Measurements from ENCODE around the gene PSEN1.

PSEN1 gene

DNA sequence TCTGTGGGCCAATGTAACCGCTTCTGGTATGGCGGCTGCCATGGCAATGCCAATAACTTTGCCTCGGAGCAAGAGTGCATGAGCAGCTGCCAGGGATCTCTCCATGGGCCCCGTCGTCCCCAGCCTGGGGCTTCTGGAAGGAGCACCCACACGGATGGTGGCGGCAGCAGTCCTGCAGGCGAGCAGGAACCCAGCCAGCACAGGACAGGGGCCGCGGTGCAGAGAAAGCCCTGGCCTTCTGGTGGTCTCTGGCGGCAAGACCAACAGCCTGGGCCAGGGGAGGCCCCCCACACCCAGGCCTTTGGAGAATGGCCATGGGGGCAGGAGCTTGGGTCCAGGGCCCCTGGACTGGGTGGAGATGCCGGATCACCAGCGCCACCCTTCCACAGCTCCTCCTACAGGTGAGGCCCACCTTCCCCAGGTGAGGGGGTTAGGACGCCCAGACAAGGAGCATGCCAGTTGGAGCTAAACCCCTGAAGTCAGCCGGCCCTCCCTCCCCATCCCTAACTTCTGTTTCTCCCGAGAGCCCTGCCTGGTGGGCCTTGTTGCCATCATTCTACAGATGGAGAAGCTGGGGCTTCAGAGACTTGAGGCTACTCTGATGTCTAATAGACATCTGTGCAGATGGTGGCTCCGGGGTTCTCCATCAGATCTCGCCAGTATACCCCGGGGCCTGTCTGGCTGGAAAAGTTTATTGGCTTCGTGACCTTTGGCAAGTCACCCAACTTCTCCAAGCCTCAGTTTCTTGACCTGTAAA is 126.3 kb downstream of the PSEN1 start:
- Histone ChIP-seq H2BK12ac (ENCODE audit: low read length) (no peak overlapping the region), H3K36me3 (ENCODE audit: control insufficient read depth in 1 of 2, insufficient read depth in 2 of 2, low read length in 2 of 2) (no peaks in the 10 kb centered on the region), H3K9me3 (ENCODE audit: insufficient read depth, low read depth, low read length) (no peaks in the 10 kb centered on the region), H3K14ac (ENCODE audit: low read length) (no peak overlapping the region), H4K12ac (ENCODE audit: low read depth, low read length) (no peak overlapping the region), H3K27ac (ENCODE audit: low read depth, low read length) (no peak overlapping the region), H3K27me3 (ENCODE audit: insufficient read depth, low read length) (no peaks in the 10 kb centered on the region), H4K8ac (ENCODE audit: low read depth, low read length) (no peak overlapping the region), H3K4me3 (ENCODE audit: low read depth, low read length) (no peak overlapping the region), H2AFZ (ENCODE audit: insufficient read depth, low read length, poor library complexity) (no peak overlapping the region), H3K79me2 (ENCODE audit: control insufficient read depth, insufficient read depth, low read length, poor library complexity) (no peaks in the 10 kb centered on the region), H3K79me1 (ENCODE audit: low read length) (no peaks in the 10 kb centered on the region), H3K23ac (ENCODE audit: low read length) (no peak overlapping the region), H3K4me2 (ENCODE audit: low read length) (no peak overlapping the region), H3K9ac (ENCODE audit: low read length) (no peak overlapping the region), H3K4me1 (ENCODE audit: control insufficient read depth in 1 of 2, insufficient read depth in 2 of 2, low read length in 2 of 2) (no peaks in the 10 kb centered on the region), H3K4ac (ENCODE audit: low read depth, low read length) (no peak overlapping the region), H2BK5ac (ENCODE audit: low read depth, low read length, poor library complexity) (no peak overlapping the region), H2BK120ac (ENCODE audit: insufficient read depth, low read length, poor library complexity) (no peak overlapping the region), H4K91ac (ENCODE audit: low read depth, low read length) (no peak overlapping the region), H2AK5ac (ENCODE audit: low read length) (no peak overlapping the region), H3K18ac (ENCODE audit: low read length) (no peak overlapping the region)
- no peak for DNase-seq
- no CpG with 5 or more reads among the region's 20 CpGs for WGBS (ENCODE audit: extremely low coverage, insufficient coverage, insufficient read length)

DNA sequence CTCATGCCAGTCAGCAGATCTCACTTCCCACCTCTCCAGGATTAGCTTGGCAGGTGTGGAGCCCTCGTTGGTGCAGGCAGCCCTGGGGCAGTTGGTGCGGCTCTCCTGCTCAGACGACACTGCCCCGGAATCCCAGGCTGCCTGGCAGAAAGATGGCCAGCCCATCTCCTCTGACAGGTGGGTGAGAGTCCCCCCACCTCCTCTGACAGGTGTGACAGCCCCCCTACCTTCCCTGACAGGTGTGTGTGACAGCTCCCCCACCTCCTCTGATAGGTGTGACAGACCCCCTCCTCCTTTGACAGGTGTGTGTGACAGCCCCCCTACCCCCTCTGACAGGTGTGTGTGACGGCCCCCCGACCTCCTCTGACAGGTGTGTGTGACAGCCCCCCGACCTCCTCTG is 127.3 kb downstream of the PSEN1 start:
- H3K36me3 ChIP-seq (ENCODE audit: control insufficient read depth in 1 of 2, insufficient read depth in 2 of 2, low read length in 2 of 2), result no peaks in the 10 kb centered on the region
- H3K4me3 ChIP-seq (ENCODE audit: low read depth, low read length), result no peak overlapping the region
- H3K79me1 ChIP-seq (ENCODE audit: low read length), result no peaks in the 10 kb centered on the region
- no peak overlapping the region for H2BK5ac ChIP-seq (ENCODE audit: low read depth, low read length, poor library complexity)
- no peak overlapping the region for H3K27ac ChIP-seq (ENCODE audit: low read depth, low read length)
- H3K4me2 ChIP-seq (ENCODE audit: low read length), result no peak overlapping the region
- no peak for DNase-seq
- no peaks in the 10 kb centered on the region for H3K79me2 ChIP-seq (ENCODE audit: control insufficient read depth, insufficient read depth, low read length, poor library complexity)
- no peaks in the 10 kb centered on the region for H3K4me1 ChIP-seq (ENCODE audit: control insufficient read depth in 1 of 2, insufficient read depth in 2 of 2, low read length in 2 of 2)
- no peak overlapping the region for H3K18ac ChIP-seq (ENCODE audit: low read length)
- H3K9ac ChIP-seq (ENCODE audit: low read length), result no peak overlapping the region
- H2BK120ac ChIP-seq (ENCODE audit: insufficient read depth, low read length, poor library complexity), result no peak overlapping the region
- WGBS (ENCODE audit: extremely low coverage, insufficient coverage, insufficient read length), result no CpG with 5 or more reads among the region's 7 CpGs
- no peak overlapping the region for H3K14ac ChIP-seq (ENCODE audit: low read length)
- no peak overlapping the region for H2BK12ac ChIP-seq (ENCODE audit: low read length)
- H3K27me3 ChIP-seq (ENCODE audit: insufficient read depth, low read length), result no peaks in the 10 kb centered on the region
- no peak overlapping the region for H3K4ac ChIP-seq (ENCODE audit: low read depth, low read length)
- H4K91ac ChIP-seq (ENCODE audit: low read depth, low read length), result no peak overlapping the region
- no peak overlapping the region for H4K8ac ChIP-seq (ENCODE audit: low read depth, low read length)
- no peaks in the 10 kb centered on the region for H3K9me3 ChIP-seq (ENCODE audit: insufficient read depth, low read depth, low read length)
- H4K12ac ChIP-seq (ENCODE audit: low read depth, low read length), result no peak overlapping the region
- H2AFZ ChIP-seq (ENCODE audit: insufficient read depth, low read length, poor library complexity), result no peak overlapping the region
- no peak overlapping the region for H2AK5ac ChIP-seq (ENCODE audit: low read length)
- H3K23ac ChIP-seq (ENCODE audit: low read length), result no peak overlapping the region

DNA sequence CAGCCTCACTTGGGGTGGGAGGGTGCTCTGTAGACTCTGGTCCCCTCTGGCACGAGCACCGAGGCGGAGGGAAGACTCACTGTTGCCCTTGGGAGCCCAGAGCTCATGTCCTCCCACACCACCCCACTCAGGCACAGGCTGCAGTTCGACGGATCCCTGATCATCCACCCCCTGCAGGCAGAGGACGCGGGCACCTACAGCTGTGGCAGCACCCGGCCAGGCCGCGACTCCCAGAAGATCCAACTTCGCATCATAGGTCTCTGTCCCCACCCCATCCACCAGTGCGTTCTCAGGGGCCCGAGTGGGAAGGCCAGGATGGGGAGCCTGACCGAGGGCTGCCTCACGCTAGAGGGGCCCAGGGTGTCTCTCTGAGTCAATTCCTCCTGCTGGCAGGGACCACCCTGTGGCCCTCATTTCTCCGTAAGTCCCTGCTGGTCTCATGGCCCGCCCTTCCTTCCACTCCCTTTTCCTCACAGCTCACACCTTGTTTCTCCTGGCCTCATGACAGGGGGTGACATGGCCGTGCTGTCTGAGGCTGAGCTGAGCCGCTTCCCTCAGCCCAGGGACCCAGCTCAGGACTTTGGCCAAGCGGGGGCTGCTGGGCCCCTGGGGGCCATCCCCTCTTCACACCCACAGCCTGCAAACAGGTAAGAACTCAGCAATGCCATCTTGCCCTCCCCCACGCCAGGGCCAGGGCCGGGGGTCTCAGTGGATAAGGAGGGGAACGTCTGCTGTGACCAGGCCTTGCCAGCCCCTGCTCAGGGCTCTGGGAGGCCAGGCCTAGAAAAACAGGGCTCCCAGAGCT is 128.0 kb downstream of the PSEN1 start:
- no peak overlapping the region for H3K4ac ChIP-seq (ENCODE audit: low read depth, low read length)
- no peaks in the 10 kb centered on the region for H3K36me3 ChIP-seq (ENCODE audit: control insufficient read depth in 1 of 2, insufficient read depth in 2 of 2, low read length in 2 of 2)
- no peak overlapping the region for H4K8ac ChIP-seq (ENCODE audit: low read depth, low read length)
- no peak overlapping the region for H3K14ac ChIP-seq (ENCODE audit: low read length)
- no CpG with 5 or more reads among the region's 23 CpGs for WGBS (ENCODE audit: extremely low coverage, insufficient coverage, insufficient read length)
- no peak overlapping the region for H4K91ac ChIP-seq (ENCODE audit: low read depth, low read length)
- H2BK5ac ChIP-seq (ENCODE audit: low read depth, low read length, poor library complexity), result no peak overlapping the region
- no peak overlapping the region for H3K4me3 ChIP-seq (ENCODE audit: low read depth, low read length)
- H3K4me1 ChIP-seq (ENCODE audit: control insufficient read depth in 1 of 2, insufficient read depth in 2 of 2, low read length in 2 of 2), result no peaks in the 10 kb centered on the region
- H3K23ac ChIP-seq (ENCODE audit: low read length), result no peak overlapping the region
- DNase-seq, result no peak
- no peaks in the 10 kb centered on the region for H3K9me3 ChIP-seq (ENCODE audit: insufficient read depth, low read depth, low read length)
- no peaks in the 10 kb centered on the region for H3K79me1 ChIP-seq (ENCODE audit: low read length)
- no peak overlapping the region for H3K4me2 ChIP-seq (ENCODE audit: low read length)
- H3K18ac ChIP-seq (ENCODE audit: low read length), result no peak overlapping the region
- H2AK5ac ChIP-seq (ENCODE audit: low read length), result no peak overlapping the region
- no peak overlapping the region for H2BK12ac ChIP-seq (ENCODE audit: low read length)
- H2AFZ ChIP-seq (ENCODE audit: insufficient read depth, low read length, poor library complexity), result no peak overlapping the region
- H3K27ac ChIP-seq (ENCODE audit: low read depth, low read length), result no peak overlapping the region
- H3K79me2 ChIP-seq (ENCODE audit: control insufficient read depth, insufficient read depth, low read length, poor library complexity), result no peaks in the 10 kb centered on the region
- no peaks in the 10 kb centered on the region for H3K27me3 ChIP-seq (ENCODE audit: insufficient read depth, low read length)
- H2BK120ac ChIP-seq (ENCODE audit: insufficient read depth, low read length, poor library complexity), result no peak overlapping the region
- no peak overlapping the region for H4K12ac ChIP-seq (ENCODE audit: low read depth, low read length)
- no peak overlapping the region for H3K9ac ChIP-seq (ENCODE audit: low read length)

DNA sequence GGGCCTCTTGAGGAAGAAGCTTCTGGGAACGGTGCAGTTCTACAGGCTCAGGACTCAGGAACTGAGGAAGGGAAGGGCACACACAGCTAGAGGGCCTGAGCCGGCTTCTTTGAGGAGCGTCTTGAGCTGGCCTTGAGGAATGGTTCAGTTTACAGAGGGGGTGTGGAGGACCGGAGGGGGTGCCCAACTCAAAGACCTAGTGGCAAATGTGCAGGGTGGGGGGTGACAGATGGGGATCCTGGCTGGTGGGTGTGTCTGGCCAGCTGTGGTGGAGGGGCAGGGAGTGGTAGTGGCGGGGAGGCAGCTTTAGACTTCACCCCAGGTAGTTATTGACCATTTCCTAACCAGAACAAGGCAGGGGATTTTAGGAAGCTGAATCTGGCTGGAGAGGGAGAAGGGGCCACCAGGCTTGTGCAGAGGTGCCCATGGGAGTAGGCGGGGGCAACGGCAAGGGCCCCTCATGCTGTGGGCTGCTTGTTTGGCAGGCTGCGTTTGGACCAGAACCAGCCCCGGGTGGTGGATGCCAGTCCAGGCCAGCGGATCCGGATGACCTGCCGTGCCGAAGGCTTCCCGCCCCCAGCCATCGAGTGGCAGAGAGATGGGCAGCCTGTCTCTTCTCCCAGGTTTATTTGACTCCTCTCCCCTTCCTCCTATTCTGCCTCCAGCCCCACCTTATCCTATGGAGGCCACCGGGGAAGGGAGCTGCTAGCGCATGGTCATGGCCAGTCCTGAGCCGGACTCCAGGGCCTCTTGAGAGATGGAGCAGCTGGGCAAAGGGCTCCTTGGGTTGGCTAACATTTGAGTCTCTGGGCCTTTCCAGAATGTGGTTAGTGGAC is 128.8 kb downstream of the PSEN1 start:
- no peak overlapping the region for H3K23ac ChIP-seq (ENCODE audit: low read length)
- no peaks in the 10 kb centered on the region for H3K27me3 ChIP-seq (ENCODE audit: insufficient read depth, low read length)
- no peak overlapping the region for H2BK12ac ChIP-seq (ENCODE audit: low read length)
- H3K4ac ChIP-seq (ENCODE audit: low read depth, low read length), result no peak overlapping the region
- no CpG with 5 or more reads among the region's 18 CpGs for WGBS (ENCODE audit: extremely low coverage, insufficient coverage, insufficient read length)
- no peak for DNase-seq
- H3K79me1 ChIP-seq (ENCODE audit: low read length), result no peaks in the 10 kb centered on the region
- H3K4me2 ChIP-seq (ENCODE audit: low read length), result no peak overlapping the region
- H2BK5ac ChIP-seq (ENCODE audit: low read depth, low read length, poor library complexity), result no peak overlapping the region
- no peaks in the 10 kb centered on the region for H3K36me3 ChIP-seq (ENCODE audit: control insufficient read depth in 1 of 2, insufficient read depth in 2 of 2, low read length in 2 of 2)
- H4K12ac ChIP-seq (ENCODE audit: low read depth, low read length), result no peak overlapping the region
- H4K91ac ChIP-seq (ENCODE audit: low read depth, low read length), result no peak overlapping the region
- H2AK5ac ChIP-seq (ENCODE audit: low read length), result no peak overlapping the region
- H2BK120ac ChIP-seq (ENCODE audit: insufficient read depth, low read length, poor library complexity), result no peak overlapping the region
- H3K27ac ChIP-seq (ENCODE audit: low read depth, low read length), result no peak overlapping the region
- H3K4me1 ChIP-seq (ENCODE audit: control insufficient read depth in 1 of 2, insufficient read depth in 2 of 2, low read length in 2 of 2), result no peaks in the 10 kb centered on the region
- H3K79me2 ChIP-seq (ENCODE audit: control insufficient read depth, insufficient read depth, low read length, poor library complexity), result no peaks in the 10 kb centered on the region
- no peak overlapping the region for H3K18ac ChIP-seq (ENCODE audit: low read length)
- no peak overlapping the region for H3K14ac ChIP-seq (ENCODE audit: low read length)
- no peak overlapping the region for H4K8ac ChIP-seq (ENCODE audit: low read depth, low read length)
- no peak overlapping the region for H2AFZ ChIP-seq (ENCODE audit: insufficient read depth, low read length, poor library complexity)
- no peak overlapping the region for H3K9ac ChIP-seq (ENCODE audit: low read length)
- no peaks in the 10 kb centered on the region for H3K9me3 ChIP-seq (ENCODE audit: insufficient read depth, low read depth, low read length)
- H3K4me3 ChIP-seq (ENCODE audit: low read depth, low read length), result no peak overlapping the region

Data from trophoblast cell (in vitro differentiated cells and primary cell).